ENCODE data around the gene HHAT.

HHAT gene

DNA sequence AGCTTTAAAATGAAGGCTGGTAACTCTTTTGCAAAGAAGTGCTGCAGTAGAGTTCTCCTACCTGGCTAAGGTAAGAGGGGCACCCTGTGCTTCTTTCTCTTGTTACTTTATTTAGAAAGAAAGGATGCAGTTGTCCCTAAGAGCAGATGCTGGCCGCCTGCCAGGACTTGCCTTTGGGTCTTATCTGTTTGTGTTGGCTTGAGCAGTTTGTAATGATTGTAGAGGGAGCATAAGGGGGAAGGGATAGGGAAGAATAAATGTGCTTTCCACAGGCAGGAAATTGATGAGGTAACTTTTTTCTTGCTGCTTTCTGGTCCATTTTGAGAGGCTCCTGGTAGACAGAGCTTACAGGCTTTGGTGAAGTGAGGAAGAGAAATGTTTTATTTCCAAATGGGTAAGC, 229.6 kb downstream of the HHAT start:
- DNase-seq, result no peak

DNA sequence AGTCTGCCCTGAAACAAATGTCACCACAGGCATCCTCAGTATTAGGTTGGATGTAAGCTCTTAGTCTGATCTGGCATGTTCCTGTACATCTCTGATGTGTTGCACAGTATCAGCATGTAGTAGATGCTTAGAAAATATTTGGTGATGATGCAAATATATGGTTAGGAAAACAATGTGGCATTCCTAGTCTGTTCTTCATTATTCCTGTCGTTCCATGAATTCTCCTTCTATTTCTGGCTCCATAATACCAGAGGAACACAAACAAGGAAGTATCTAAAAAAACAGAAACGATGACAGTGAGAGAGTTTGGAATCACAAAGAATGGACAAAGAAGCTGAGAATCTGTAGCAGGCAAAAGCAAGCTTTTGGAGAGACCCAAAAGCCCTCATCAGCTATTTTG, 236.6 kb downstream of the HHAT start:
- DNase-seq, result no peak

DNA sequence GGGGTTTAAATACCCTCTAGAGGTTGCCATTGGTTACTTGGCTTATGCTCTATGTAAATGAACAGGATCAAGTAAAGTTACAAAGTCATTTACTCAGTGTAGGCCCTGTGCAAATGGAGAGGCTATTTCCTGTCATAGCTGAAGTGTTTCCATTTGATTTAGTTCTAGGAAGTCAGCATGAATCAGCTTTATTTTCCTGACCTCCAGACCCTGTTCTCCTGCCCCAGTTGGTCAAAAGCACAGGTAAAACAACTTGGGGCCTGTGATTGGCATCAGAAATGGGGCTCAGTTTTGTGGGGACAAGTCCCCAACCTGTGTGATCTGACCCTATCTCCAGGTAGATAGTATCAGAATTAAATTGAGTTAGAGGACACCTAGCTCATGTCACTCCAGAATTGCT, 239.9 kb downstream of the HHAT start:
- DNase-seq, result no peak

DNA sequence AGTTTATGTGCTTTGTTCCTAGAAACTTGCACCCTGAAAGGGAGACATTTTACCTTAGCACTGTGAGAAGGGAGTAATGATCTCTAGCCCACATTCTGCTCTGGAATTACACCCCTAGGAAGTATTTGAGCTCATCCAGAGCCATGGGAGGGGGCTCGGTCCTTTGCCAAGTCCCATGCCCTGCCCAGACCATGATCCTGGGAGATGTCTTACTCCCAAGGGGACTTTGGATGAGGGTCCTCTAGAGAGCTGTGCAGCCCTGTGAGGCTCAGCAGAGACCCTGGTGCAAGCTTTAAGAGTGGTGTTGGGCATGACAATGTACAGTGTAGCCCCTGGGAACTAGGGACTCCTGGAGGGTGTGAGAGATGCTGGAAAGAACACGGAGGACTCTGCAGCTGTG, 241.4 kb downstream of the HHAT start:
- no peak for DNase-seq

DNA sequence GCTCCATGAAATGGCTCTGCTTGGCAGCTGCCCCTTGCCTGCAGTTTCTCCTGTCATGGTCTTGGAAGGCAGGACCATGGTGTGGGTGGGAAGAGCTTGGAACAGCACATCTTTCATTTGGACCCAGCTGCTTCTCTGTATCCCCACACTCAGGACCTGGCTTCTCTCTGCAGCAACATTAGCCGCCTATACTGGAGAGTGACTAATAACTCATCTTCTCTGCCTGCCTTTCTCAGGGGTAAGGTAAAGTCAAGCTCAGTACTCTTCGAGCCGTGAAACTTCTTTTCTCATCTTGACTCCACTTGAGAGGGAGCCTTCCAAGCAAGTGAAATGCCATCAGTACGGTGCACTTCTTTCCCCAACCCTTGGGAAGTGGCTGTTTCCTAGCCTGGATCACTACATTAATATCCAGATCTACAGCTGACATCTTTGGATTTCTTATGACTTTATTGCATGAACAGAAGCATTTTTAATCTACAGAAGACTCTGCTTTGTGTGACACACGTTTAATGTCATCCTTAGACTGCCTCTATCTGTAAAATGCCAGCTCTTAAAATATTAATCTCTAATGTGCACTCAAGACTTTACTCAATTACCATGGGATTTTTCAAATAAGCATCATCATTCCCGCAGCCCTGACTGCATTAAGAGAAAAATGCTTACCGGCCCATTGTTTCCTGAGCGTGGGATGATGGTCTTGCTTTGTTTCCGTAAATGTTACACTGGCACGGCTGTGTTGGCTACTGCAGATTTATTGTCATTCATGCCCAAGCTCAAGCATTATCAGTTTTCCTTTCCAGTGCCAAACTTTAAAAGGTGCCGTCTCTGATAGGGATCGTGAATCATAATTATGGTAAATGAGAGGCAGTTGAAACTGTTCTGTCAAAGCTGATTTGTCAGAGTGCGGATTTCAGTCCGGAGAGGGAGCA, 242.9 kb downstream of the HHAT start:
- DNase-seq, result no peak

DNA sequence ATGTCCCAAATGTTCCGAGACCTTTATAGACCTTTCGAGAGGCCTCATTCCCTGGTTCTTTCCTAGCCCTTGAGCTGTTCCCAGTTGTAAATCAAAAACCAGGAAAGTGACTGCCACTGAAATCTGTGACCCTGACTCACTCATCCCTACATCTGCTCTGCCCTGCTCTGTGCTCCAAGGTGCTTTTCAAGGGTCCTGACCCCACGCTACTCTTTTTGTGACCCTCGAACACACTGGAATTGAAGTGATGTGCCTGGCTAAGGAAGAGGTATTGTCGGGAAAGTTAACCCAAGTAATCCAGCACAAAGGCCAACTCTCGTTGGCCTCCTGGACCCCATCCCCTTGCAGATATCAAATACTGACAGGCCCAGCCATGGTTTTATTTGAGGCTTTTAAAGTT, 244.4 kb downstream of the HHAT start:
- DNase-seq, result no peak

DNA sequence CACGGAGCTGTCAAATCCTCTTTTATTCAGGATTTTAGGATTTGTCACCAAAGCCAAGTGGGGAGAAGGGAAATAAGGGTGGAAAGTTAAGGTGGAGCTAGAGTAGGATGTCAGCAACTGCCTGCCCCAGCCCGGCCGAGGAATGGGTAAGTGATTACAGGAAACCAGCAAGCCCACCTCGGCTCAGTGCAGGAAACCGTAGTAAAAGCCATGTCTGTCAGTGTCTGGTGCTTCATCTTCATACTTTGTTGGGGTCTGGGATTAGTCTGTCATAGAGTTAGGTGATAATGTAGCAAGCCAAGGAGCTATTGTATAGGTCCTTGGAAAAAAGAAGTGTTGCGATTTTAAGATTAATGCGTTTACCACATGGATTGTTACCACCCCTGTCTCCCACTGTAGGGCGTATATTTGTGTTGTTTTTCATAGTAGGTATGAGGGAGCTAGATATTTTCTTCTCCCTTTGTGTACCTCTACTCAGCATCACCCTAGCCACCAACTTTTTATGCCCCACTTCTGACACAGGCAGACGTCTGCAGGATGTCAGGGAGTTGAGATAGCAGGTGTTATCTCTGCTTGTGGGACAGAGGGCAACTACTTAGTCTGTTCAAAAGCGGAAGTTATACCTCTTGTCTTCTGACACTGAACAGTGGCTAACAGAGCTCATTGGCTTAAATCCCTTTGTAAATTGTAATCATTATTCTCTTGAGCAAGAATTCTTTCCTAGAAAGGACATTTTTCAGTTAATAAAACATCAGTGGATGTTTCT, 253.7 kb downstream of the HHAT start:
- no peak for DNase-seq

DNA sequence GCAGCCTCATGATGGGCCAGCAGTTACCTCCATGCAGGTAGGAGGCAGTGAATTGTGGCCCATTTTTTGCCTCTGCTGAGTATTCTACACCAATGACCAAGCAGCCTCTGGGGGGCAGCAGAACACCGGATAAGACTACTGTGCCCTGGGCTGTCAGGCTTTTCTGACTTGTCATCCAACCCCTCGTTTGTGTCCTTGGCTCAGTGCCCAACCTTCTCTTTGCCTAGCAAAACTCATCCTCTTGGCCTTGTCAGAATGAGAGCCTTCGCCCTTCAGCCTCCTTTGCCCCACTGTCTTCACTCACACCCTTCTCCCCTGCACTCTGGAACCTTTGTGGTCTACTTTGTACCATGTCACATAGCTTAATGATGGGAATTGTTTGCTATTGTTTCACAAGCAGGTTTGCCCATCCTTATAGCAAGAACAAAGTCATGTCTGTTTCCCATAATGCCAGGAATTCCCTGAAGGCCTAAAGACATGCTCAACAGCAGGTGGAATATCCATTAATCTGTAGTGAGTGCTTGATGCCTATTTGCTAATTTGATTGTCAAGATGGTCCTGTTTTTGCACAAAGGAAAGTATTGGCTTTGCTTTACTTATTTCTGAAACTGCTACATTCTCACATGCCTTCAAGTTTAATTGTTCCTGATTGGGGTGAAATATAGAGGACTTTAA, 255.9 kb downstream of the HHAT start:
- DNase-seq, result peak; percentile 37

DNA sequence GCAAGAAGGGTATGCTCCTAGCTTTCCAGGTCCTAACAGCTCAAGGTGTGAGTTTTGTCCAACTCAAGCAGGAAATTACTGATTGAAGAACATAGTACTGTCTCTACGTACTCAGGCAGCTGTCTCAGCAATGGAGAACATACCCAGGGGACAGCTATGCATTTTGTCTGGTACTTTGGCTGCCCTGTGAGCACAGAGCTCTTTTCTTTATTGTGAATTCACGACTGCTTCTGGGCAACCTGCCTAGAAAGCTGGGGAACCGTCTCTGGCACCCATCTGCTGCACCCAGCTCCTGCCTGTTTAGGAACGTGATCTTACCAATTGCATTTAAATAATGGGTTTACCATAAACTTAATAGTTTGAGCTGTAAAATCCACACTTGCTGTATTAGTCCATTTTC, 258.1 kb downstream of the HHAT start:
- DNase-seq, result no peak

DNA sequence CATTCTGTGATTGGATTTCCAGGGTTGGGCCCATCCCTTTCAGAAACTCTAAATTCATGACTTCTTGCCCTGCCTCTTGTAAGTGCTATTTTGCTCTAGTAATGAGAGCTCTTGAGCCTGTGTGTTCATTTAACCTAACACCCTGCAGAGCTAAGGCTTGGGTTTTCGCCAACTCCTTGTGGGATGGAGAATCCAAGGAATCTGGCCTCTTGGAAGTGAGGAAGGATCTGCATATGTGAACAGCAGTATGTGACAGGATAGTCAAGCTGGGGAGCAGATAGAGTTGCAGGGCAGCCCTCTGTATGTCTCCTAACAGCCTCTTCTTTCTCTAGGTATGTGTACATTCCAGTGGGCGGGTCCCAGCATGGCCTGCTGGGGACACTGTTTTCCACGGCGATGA, 258.9 kb downstream of the HHAT start:
- DNase-seq, result no peak

DNA sequence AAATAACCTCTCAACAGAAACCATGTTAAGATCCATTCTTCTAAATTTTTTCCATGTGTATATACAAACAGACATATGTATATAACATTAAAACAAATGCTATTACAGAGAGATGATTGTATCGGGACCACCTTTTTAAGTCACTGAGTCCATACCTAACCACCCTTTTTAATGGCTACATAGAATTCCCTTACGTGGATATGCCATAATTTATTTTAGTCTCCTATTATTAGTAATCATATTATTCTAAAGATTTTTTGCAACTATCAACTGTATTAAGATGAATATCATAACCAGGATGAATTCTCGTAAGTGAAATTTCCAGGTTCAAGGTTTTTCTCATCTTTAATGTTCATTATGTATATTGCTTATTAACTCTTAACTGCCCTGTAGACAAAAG, 259.7 kb downstream of the HHAT start:
- DNase-seq, result no peak

DNA sequence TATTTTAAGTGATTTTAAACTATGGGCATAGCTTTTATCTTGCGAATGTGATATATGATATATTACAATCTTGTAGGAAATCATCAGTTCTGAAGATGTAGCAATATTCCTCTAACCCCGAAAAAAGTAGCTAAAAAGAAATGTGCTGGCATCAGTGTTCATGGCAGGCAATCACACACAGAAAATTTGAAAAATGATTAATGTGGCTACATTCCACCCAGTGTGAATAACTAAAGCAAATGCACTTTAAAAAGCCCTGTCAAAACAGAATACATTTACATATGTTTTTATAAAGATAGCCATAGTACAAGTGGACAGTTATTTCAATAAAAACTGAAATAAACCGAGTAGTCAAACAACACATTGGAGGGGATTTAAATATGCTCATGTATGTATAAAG, 260.2 kb downstream of the HHAT start:
- no peak for DNase-seq

DNA sequence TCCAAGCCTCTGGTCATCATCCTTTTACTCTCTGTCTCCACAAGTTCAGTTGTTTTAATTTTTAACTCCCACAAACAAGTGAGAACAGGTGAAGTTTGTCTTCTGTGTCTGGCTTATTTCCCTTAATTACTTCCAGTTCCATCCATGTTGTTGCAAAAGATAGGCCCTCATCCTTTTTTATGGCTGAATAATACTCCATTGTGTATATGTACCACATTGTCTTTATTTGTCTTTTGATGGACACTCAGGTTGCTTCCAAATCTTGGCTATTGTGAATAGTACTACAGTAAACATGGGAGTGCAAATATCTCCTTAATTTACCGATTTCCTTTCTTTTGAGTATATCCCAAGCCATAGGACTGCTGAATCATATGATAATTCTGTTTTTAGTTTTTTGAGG, 262.5 kb downstream of the HHAT start:
- no peak for DNase-seq

DNA sequence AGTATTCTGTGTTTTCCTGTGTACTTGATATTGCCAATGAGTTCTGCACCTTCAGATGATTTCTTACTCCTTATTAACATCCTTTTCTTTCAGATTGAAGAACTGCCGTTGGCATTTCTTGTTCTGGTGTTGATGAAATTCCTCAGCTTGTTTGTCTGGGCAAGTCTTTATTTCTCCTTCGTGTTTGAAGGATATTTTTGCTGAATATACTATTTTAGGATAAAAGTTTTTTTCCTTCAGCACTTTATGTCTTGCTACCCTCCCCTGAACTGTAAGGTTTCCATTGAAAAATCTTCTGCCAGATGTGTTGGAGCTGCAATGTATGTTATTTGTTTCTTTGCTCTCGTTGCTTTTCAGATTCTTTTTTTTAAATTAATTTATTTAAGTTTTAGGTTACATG, 265.9 kb downstream of the HHAT start:
- DNase-seq, result no peak

DNA sequence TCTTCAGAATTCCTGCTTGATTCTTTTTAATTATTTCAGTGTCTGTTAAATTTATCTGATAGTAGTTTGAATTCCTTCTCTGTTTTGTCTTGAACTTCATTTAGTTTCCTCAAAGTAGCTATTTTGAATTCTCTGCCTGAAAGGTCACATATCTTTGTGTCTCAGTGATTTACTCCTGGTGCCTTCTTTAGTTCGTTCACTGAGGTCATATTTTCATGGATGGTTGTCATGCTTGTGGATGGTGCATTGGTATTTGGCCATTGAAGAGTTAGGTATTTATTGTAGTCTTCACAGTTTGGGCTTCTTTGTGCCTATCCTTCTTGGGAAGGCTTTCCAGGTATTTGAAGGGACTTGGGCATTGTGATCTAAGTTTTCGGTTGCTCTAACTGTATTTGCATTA, 267.9 kb downstream of the HHAT start:
- DNase-seq, result no peak

DNA sequence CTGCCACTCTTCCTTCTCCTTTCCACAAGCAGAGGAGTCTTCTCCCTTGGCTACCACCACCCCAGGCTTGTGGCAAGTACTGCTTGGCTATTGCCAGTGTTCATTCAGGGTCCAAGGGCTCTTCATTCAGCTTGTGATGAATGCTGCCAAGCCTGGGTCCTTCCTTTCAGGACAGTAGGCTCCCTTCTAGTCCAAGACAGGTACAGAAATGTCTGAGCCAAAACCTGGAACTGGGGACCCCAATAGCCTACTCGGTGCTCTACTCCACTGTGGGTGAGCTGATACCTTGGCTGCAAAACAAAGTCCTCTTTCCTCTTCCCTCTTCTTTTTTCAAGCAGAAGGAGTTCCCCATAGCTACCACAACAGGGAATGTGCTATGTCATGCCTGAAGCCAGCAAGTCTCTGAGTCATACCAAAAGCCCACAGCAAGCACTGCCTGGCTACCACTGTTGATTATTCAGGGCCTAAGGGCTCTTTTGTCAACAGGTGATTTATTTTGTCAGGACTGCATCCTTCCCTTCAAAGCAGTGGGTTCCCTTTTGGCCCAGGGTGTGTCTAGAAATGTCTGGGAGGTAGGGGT, 268.9 kb downstream of the HHAT start:
- no peak for DNase-seq

DNA sequence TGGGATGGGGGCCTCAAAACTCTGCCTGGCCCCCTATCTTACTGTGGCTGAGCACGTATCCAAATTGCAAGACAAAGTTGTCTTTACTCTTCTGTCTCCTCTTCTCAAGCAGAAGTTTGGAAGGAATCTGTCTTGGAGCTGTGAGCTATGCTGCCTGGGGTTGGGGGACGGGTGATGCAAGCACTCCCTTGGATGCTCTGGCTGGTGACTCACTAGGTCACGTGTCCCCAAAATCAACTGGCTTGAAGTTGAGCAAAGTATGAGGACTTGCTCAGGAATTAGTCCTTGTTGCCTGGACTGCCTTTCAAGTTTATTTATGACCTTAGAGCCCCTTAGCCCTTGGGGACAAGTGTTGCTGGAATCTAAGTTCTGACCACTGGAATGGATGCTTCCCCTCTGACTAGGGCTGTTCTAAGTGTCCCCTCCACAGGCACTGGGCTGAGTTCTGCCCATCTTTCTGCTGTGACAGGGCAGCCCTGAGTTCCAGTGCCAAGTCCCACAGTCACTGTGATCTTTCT, 269.5 kb downstream of the HHAT start:
- no peak for DNase-seq

DNA sequence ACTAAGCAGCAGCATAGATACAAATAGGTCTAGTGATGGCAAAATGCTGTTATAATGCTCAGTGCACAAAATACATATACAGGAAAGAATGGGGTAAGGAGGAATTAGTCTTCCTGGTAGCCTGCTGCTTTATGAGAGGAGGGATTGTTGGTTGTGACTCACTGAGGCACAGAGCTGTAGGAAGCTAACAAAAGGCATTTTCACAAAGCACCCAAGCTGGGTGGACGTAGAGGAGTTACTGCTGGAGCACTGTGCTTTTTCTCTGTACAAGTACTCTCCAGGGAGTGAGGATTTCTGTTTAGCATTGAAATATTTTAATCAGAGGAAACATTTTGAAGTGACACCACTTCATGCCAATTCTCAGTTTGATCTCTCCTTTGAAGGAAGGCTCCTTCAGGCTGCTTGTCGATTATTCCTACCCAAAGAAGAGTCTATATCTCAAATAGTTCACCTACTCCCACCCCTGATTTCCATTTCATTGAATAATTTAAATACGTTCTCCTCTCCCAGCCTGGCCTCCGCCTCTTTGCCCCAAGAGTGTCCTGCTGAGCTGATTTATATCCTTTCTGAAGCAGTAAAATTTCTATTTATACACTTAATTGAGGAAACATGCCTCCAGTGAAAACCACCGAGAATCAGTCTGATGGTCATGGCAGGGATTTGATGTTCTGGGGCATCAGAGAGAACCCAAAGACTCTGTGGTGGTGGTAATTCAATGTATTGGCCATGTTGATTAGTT, 271.9 kb downstream of the HHAT start:
- DNase-seq, result no peak

DNA sequence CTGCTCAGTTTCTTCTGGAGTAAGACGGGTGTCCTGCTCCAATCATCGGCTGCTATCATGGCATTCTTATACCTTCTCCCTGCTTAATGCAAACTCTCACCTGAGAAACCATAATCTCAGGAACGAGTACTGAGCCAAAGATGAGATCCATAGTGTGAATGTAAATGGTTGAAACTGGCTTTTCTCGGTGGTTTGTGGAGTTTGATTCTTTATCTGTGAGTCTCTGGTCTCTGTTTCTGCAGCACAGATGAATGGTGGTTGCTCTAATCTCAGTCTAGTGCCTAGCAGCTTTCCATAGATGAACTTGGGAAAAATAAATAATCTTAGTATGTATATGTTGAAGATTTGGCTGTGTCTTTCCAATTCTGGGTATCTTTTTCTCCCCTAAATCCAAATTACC, 274.4 kb downstream of the HHAT start:
- no peak for DNase-seq

DNA sequence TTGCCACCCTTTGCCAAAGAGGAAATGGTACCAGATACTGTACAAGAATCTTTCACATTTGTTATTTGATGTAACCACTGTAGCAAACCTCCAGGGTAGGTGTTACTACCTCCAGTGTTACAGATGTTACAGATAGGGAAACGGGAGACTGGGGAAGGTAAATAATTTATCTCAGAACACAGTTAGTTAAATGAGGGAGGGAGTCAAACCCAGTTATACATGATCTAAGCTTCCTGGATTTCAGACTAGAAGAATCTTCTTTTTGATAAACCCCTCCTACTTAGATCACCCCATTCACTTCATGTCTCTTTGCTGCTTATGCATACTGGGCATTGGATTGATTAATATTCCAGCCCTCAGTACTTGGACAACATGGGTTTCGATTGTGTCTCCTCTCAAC, 276.4 kb downstream of the HHAT start:
- DNase-seq, result no peak

DNA sequence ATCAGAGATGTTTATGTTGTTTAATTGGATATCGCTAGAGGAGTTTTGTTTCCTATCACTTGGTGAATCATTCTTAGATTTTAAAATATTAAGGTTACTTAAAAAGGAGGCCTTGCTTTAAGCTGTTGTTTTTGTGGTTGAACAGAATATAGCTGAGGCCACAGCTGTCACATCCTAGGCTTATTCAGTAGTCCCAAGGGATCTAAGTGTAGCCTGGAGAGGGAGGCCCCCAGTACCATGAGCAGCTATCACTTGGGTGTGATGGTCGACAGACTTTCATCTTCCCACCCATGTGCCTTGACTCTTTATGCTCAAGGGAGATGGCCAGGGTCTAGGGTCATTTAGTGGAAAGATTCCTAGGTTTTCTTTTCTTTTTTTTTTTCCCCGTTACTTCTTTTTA, 278.7 kb downstream of the HHAT start:
- DNase-seq, result no peak

DNA sequence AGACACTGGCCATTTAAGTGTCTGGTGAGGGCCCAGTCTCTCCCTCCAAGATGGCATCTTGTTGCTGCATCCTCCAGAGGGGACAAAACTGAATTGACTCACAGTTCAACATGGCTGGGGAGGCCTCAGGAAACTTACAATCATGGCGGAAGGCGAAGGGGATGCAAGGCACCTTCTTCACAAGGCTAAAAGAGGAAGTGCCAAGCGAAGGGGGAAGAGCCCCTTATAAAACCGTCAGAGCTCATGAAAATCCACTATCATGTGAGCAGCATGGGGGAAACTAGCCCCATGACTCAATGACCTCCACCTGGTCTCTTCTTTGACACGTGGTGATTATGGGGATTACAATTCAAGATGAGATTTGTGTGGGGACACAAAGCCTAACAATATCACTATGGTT, 280.1 kb downstream of the HHAT start:
- no peak for DNase-seq
